Ovary (tissue), 1 donor: ENCODE measurements around the gene CDKL2.

Source experiments
- EP300 ChIP-seq: sonication (generic); formaldehyde crosslinking; IDR thresholded peaks from one replicate; pipeline ENCODE4 v1.6.1; 2017; ENCODE audit warnings: antibody characterized with exemption
- POLR2A ChIP-seq: fragments of 450-650 bp; IDR thresholded peaks from one replicate; pipeline ENCODE4 v1.6.1; 2017; ENCODE audit warnings: antibody characterized with exemption, mild to moderate bottlenecking, moderate library complexity

- TF ChIP-seq POLR2A (no peak), EP300 (no peak)
Observed at GRCh38 chr4:75545526-75545925, 84.8 kb downstream of the CDKL2 start.
